Prostate gland (tissue), 2 donors: ENCODE results near the gene FNBP1L.

Source experiments
- POLR2A ChIP-seq: fragments of 450-650 bp; IDR thresholded peaks from one replicate; pipeline ENCODE4 v1.6.1; 2016; ENCODE audit warnings: antibody characterized with exemption, mild to moderate bottlenecking
- POLR2AphosphoS5 ChIP-seq: sonication (generic); formaldehyde crosslinking; IDR thresholded peaks from one replicate; pipeline ENCODE4 v1.6.1; 2017; ENCODE audit warnings: antibody characterized with exemption
- TF ChIP-seq, protein P1 (sequence below), 4 experiments: fragments of 200-600 bp in 2 of 4; fragments of 450-650 bp in 2 of 4; sonication (generic) in 2 of 4; IDR thresholded peaks; 1 replicate in 3 of 4; 2 replicates in 1 of 4; pipeline ENCODE4 v1.5.1; 2016 to 2019; ENCODE audit warnings: antibody characterized with exemption in 4 of 4, mild to moderate bottlenecking in 2 of 4, moderate library complexity in 2 of 4

- TF ChIP-seq, protein P1, sequence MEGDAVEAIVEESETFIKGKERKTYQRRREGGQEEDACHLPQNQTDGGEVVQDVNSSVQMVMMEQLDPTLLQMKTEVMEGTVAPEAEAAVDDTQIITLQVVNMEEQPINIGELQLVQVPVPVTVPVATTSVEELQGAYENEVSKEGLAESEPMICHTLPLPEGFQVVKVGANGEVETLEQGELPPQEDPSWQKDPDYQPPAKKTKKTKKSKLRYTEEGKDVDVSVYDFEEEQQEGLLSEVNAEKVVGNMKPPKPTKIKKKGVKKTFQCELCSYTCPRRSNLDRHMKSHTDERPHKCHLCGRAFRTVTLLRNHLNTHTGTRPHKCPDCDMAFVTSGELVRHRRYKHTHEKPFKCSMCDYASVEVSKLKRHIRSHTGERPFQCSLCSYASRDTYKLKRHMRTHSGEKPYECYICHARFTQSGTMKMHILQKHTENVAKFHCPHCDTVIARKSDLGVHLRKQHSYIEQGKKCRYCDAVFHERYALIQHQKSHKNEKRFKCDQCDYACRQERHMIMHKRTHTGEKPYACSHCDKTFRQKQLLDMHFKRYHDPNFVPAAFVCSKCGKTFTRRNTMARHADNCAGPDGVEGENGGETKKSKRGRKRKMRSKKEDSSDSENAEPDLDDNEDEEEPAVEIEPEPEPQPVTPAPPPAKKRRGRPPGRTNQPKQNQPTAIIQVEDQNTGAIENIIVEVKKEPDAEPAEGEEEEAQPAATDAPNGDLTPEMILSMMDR (IDR thresholded peaks at IDR 0.05): no peak
- TF ChIP-seq POLR2AphosphoS5: no peak
- no peak for TF ChIP-seq POLR2A
These were observed 7.6 kb upstream of the FNBP1L start for GRCh38 chr1:93440272-93440671.
